ENCODE measurements around the gene AP4S1.

GRCh38 chr14:31085027-31085426 is 59.6 kb downstream of the AP4S1 start:
- TF ChIP-seq CTCF (IDR thresholded peaks at IDR 0.05 in 8 of 11, conservative IDR thresholded peaks at IDR 0.05 in 3 of 11) (no peak), POLR2AphosphoS5 (IDR thresholded peaks at IDR 0.05) (no peak), POLR2A (IDR thresholded peaks at IDR 0.05) (no peak)
